ENCODE measurements around the gene BRSK1. TPM values are rescaled to one million over a fixed set of nuclear protein-coding genes. Genes with fewer than 3 reads are reported as not detected.

The BRSK1 gene
- total RNA-seq, 1 experiment from 2014 or later = 8.7 TPM

DNA sequence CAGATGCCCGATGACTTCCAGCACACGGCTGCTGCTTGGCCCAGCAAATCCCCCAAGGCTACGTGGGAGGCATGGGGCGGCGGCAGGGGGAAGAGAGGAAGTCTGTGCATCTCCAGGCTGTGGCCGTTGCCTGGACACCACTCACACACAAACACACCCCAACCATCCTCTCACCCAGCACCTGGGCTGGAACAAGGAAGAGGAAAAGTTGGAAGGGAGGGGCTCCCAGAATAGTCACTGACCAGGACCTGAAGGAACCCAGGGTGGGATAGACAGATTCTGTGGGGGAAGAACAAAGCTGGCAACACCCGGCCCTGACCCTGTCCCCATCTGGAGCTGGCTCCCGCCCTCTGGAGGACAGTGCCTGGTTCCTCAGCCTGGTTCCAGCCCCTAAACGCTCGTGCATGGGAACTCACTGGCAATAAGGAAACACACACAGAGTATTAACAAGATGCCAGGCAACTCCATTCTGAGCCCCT lies 36.1 kb upstream of the BRSK1 start:
- peaks cover 38% of the 10 kb centered on the region for H3K4me1 ChIP-seq (ENCODE audit: insufficient read depth, low read length)
- DNase-seq (peak; percentile 74), ATAC-seq (peak; percentile 62)
- peaks cover 71% of the 10 kb centered on the region for H3K79me2 ChIP-seq (ENCODE audit: low read length)
- POLR2A ChIA-PET (ENCODE audit: unreplicated experiment) = interaction anchor here (0.5 to 1.0 kb wide), 2 partner anchors 8 to 28 kb away, joined by 3 to 6 read pairs; no protein-coding TSS in a partner anchor
- peak overlapping the region; percentile 45; the same call in 1 of the 2 replicates for H3K4me2 ChIP-seq (ENCODE audit: low read length)
- CTCF ChIA-PET = no interaction called here
- H3K27me3 ChIP-seq (ENCODE audit: low read length) = no peaks in the 10 kb centered on the region
- peaks cover 56% of the 10 kb centered on the region for H4K20me1 ChIP-seq (ENCODE audit: low read length)
- H3K9ac ChIP-seq (ENCODE audit: low read length) = peak overlapping the region; percentile 37
- BruUV-seq (replicated peaks) = no TSS peak
- no peak overlapping the region for H2AFZ ChIP-seq (ENCODE audit: low read length)
- no peak overlapping the region for H3K4me3 ChIP-seq (ENCODE audit: low read length)
- H3K27ac ChIP-seq (ENCODE audit: low read length) = peak overlapping the region; percentile 81
- no peaks in the 10 kb centered on the region for H3F3A ChIP-seq (ENCODE audit: low read length, unreplicated experiment)
- intact Hi-C loops (cut with micrococcal nuclease) = no loop called here
- H3K9me2 ChIP-seq (replicated peaks; ENCODE audit: low read length) = no peaks in the 10 kb centered on the region
- no peaks in the 10 kb centered on the region for H3K9me3 ChIP-seq (ENCODE audit: low read length)
- TF ChIP-seq EZH2phosphoT487 (IDR thresholded peaks at IDR 0.05; ENCODE audit: borderline replicate concordance, low read length) (no peak), EZH2 (IDR thresholded peaks at IDR 0.05; ENCODE audit: low read length, unreplicated experiment) (no peak)
- TF ChIP-seq, protein P1, sequence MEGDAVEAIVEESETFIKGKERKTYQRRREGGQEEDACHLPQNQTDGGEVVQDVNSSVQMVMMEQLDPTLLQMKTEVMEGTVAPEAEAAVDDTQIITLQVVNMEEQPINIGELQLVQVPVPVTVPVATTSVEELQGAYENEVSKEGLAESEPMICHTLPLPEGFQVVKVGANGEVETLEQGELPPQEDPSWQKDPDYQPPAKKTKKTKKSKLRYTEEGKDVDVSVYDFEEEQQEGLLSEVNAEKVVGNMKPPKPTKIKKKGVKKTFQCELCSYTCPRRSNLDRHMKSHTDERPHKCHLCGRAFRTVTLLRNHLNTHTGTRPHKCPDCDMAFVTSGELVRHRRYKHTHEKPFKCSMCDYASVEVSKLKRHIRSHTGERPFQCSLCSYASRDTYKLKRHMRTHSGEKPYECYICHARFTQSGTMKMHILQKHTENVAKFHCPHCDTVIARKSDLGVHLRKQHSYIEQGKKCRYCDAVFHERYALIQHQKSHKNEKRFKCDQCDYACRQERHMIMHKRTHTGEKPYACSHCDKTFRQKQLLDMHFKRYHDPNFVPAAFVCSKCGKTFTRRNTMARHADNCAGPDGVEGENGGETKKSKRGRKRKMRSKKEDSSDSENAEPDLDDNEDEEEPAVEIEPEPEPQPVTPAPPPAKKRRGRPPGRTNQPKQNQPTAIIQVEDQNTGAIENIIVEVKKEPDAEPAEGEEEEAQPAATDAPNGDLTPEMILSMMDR (conservative IDR thresholded peaks at IDR 0.05; ENCODE audit: low read depth, low read length) = no peak
- H3K36me3 ChIP-seq (ENCODE audit: low read depth, low read length) = peaks cover 43% of the 10 kb centered on the region

DNA sequence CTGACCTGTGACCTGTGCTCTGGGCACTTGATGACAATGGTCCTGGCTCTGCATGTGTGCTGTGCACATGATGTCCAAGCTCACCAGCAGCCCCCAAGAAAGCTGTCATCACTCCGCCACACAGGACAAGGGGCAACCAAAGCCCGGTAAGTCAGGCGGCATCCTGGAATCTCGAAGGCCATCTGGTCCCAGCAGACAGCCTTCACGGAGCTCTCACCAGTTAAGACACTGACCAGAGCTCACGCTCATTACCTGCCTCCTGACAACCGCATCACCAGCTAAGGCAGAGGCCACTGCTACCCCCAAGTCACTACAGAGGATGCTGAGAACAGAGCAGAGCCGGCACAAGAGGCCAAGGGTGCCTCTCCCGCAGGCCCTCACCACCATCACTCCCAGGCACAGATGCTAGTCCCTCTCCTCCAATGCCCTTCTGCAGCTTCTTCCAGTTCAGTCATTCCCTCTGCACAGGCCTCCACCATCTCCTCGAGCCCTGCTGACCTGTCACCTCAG lies 35.6 kb upstream of the BRSK1 start:
- H3K9me2 ChIP-seq (replicated peaks; ENCODE audit: low read length) = no peaks in the 10 kb centered on the region
- H3K27me3 ChIP-seq (ENCODE audit: low read length) = no peaks in the 10 kb centered on the region
- peak overlapping the region; percentile 73 for H3K27ac ChIP-seq (ENCODE audit: low read length)
- H2AFZ ChIP-seq (ENCODE audit: low read length) = no peak overlapping the region
- ChIA-PET CTCF (no interaction called here), POLR2A (ENCODE audit: unreplicated experiment) (interaction anchor here (0.5 to 1.0 kb wide), 2 partner anchors 8 to 29 kb away, joined by 3 to 6 read pairs; no protein-coding TSS in a partner anchor)
- TF ChIP-seq EZH2 (IDR thresholded peaks at IDR 0.05; ENCODE audit: low read length, unreplicated experiment) (no peak), EZH2phosphoT487 (IDR thresholded peaks at IDR 0.05; ENCODE audit: borderline replicate concordance, low read length) (no peak)
- TF ChIP-seq, protein P1 (conservative IDR thresholded peaks at IDR 0.05; ENCODE audit: low read depth, low read length) = no peak
- peak overlapping the region; percentile 45; the same call in 1 of the 2 replicates for H3K4me2 ChIP-seq (ENCODE audit: low read length)
- no peak overlapping the region for H3K4me3 ChIP-seq (ENCODE audit: low read length)
- DNase-seq = no peak
- H3K4me1 ChIP-seq (ENCODE audit: insufficient read depth, low read length) = peaks cover 43% of the 10 kb centered on the region
- ATAC-seq = no peak
- intact Hi-C loops (cut with micrococcal nuclease) = no loop called here
- H3K9ac ChIP-seq (ENCODE audit: low read length) = peak overlapping the region; percentile 17; the same call in 1 of the 2 replicates
- peaks cover 41% of the 10 kb centered on the region; the same call in 1 of the 2 replicates for H3K36me3 ChIP-seq (ENCODE audit: low read depth, low read length)
- H3K9me3 ChIP-seq (ENCODE audit: low read length) = no peaks in the 10 kb centered on the region
- peaks cover 77% of the 10 kb centered on the region for H3K79me2 ChIP-seq (ENCODE audit: low read length)
- H3F3A ChIP-seq (ENCODE audit: low read length, unreplicated experiment) = no peaks in the 10 kb centered on the region
- BruUV-seq (replicated peaks) = no TSS peak
- peaks cover 61% of the 10 kb centered on the region for H4K20me1 ChIP-seq (ENCODE audit: low read length)

DNA sequence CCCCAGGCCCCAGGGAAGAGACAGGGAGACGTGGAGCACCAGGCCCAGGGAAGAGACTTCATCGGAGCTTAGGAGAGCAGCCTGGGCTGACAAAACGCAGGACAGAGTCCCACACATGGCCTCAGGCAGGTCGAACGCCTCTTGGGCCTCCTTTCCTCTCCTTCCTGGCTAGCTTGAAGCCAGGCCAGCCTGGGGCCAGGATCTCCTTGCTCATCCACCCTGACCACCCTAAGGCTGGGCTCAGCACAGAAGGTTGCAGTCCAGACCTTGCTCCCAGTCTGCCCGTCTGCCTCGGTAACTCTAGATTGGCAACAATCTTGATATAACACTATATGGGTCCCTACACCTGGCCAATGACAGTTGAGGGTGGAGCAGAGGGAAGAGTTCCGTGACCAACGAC lies 35.1 kb upstream of the BRSK1 start:
- BruUV-seq (replicated peaks) = no TSS peak
- no peak overlapping the region for H3K9ac ChIP-seq (ENCODE audit: low read length)

More for the DNA sequence above, 35.1 kb upstream of the BRSK1 start:
- CTCF ChIA-PET = no interaction called here
- Histone ChIP-seq H3K79me2 (ENCODE audit: low read length) (peaks cover 82% of the 10 kb centered on the region), H3K9me2 (replicated peaks; ENCODE audit: low read length) (no peaks in the 10 kb centered on the region), H4K20me1 (ENCODE audit: low read length) (peaks cover 65% of the 10 kb centered on the region), H3K4me3 (ENCODE audit: low read length) (no peak overlapping the region), H3K27ac (ENCODE audit: low read length) (peak overlapping the region; percentile 73), H3K4me1 (ENCODE audit: insufficient read depth, low read length) (peaks cover 46% of the 10 kb centered on the region), H3K36me3 (ENCODE audit: low read depth, low read length) (peaks cover 36% of the 10 kb centered on the region; the same call in 1 of the 2 replicates), H3K4me2 (ENCODE audit: low read length) (no peak overlapping the region), H3K27me3 (ENCODE audit: low read length) (no peaks in the 10 kb centered on the region), H3K9me3 (ENCODE audit: low read length) (no peaks in the 10 kb centered on the region), H2AFZ (ENCODE audit: low read length) (no peak overlapping the region), H3F3A (ENCODE audit: low read length, unreplicated experiment) (no peaks in the 10 kb centered on the region)
- intact Hi-C loops (cut with micrococcal nuclease) = no loop called here
- ATAC-seq = no peak
- no peak for DNase-seq
- TF ChIP-seq EZH2phosphoT487 (IDR thresholded peaks at IDR 0.05; ENCODE audit: borderline replicate concordance, low read length) = no peak
- TF ChIP-seq EZH2 (IDR thresholded peaks at IDR 0.05; ENCODE audit: low read length, unreplicated experiment) = no peak
- TF ChIP-seq, protein P1 (conservative IDR thresholded peaks at IDR 0.05; ENCODE audit: low read depth, low read length) = no peak
- POLR2A ChIA-PET (ENCODE audit: unreplicated experiment) = no interaction called here

Measured in PC-3 (cell line).